ENCODE data around the gene ANKRD65.

- TF ChIP-seq POLR2A (IDR thresholded peaks at IDR 0.05): no peak
- TF ChIP-seq, protein P1, sequence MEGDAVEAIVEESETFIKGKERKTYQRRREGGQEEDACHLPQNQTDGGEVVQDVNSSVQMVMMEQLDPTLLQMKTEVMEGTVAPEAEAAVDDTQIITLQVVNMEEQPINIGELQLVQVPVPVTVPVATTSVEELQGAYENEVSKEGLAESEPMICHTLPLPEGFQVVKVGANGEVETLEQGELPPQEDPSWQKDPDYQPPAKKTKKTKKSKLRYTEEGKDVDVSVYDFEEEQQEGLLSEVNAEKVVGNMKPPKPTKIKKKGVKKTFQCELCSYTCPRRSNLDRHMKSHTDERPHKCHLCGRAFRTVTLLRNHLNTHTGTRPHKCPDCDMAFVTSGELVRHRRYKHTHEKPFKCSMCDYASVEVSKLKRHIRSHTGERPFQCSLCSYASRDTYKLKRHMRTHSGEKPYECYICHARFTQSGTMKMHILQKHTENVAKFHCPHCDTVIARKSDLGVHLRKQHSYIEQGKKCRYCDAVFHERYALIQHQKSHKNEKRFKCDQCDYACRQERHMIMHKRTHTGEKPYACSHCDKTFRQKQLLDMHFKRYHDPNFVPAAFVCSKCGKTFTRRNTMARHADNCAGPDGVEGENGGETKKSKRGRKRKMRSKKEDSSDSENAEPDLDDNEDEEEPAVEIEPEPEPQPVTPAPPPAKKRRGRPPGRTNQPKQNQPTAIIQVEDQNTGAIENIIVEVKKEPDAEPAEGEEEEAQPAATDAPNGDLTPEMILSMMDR (IDR thresholded peaks at IDR 0.05): no peak
Observed at GRCh38 chr1:1437904-1438376, 16.9 kb upstream of the ANKRD65 start.
